ENCODE measurements around the gene IL20RA.
"Not testable (repeated sequence)": the region's sequence is repeated elsewhere in the genome, so short reads cannot be mapped to it uniquely, and the experiment has no call there.

Gene IL20RA

DNA sequence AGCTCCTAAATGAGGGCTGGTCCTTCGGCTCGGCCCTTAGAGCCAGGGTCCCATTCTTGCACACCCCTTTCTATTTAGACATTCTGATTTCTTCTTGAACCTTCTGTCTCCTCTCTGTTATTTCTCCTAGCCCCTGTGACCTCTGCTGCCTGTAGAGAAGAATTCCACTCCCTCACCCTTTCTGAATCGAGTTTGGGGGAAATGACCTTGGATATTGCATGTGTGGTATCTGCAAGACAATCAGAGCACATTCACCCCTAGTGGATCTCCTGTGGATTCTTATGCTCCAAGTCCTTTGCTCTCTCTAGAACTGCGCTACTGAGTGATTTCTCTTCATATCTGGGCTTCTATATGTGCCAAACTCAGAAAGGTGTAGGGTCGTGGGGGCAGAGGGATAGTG, 67.7 kb downstream of the IL20RA start:
- Histone ChIP-seq H3K9ac (ENCODE audit: low read length) (no peak overlapping the region), H3K27ac (ENCODE audit: low read depth, low read length) (no peak overlapping the region), H3K36me3 (ENCODE audit: control insufficient read depth, insufficient read depth, low read length) (no peaks in the 10 kb centered on the region), H3K4me1 (ENCODE audit: control insufficient read depth, insufficient read depth, low read length) (no peaks in the 10 kb centered on the region), H3K4me3 (ENCODE audit: low read length) (no peak overlapping the region), H3K27me3 (ENCODE audit: control insufficient read depth, insufficient read depth, low read length) (no peaks in the 10 kb centered on the region)

DNA sequence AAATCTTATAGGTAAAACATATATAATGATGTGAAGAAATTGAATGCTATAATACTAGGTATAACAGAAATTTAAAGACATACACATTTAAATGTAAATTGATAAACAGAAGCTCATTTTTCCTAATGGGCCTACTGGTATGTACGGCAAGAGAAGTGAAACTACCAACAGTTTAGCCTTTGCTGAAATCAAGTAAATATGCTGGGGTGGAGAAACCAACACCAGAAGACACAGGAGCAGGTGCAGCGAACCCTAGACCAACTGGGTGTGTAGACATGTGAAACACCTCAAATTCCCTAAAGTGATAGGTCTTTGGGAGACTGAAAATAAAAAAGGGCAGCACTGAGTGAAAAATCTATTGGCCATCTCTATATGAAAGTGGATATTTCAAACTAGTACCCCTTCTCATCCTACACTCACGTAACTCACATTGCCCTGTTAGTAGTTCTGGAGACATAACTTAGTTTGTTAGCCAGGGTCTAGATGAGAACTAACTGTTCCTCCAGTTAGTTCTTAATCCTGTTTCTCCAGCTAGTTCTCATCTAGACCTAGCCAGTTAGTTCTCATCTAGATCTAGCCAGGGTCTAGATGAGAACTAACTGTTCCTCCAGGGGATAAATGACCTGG, 69.6 kb downstream of the IL20RA start:
- Histone ChIP-seq H3K9ac (ENCODE audit: low read length) (no peak overlapping the region), H3K4me1 (ENCODE audit: control insufficient read depth, insufficient read depth, low read length) (no peaks in the 10 kb centered on the region), H3K36me3 (ENCODE audit: control insufficient read depth, insufficient read depth, low read length) (no peaks in the 10 kb centered on the region), H3K4me3 (ENCODE audit: low read length) (no peak overlapping the region), H3K27me3 (ENCODE audit: control insufficient read depth, insufficient read depth, low read length) (no peaks in the 10 kb centered on the region), H3K27ac (ENCODE audit: low read depth, low read length) (no peak overlapping the region)

DNA sequence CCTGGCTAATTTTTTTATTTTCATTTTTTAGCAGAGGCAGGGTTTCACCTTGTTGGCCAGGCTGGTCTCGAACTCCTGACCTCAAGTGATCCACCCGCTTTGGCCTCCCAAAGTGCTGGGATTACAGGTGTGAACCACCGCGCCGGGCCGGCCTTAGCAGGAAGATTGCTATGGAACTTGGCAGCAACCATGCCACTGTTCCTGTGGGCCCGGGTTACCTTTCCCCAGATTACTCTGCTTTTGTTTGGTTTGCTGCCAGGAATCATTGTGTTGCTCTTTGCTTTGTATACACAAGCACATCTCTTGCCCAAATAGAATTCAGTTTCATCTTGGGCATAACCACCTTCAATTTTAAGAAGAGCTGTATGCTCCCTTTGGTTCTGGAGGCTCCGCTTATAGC, 71.0 kb downstream of the IL20RA start:
- H3K4me1 ChIP-seq (ENCODE audit: control insufficient read depth, insufficient read depth, low read length); H3K9ac ChIP-seq (ENCODE audit: low read length); H3K27me3 ChIP-seq (ENCODE audit: control insufficient read depth, insufficient read depth, low read length); H3K36me3 ChIP-seq (ENCODE audit: control insufficient read depth, insufficient read depth, low read length); H3K27ac ChIP-seq (ENCODE audit: low read depth, low read length); H3K4me3 ChIP-seq (ENCODE audit: low read length): not testable (repeated sequence)

DNA sequence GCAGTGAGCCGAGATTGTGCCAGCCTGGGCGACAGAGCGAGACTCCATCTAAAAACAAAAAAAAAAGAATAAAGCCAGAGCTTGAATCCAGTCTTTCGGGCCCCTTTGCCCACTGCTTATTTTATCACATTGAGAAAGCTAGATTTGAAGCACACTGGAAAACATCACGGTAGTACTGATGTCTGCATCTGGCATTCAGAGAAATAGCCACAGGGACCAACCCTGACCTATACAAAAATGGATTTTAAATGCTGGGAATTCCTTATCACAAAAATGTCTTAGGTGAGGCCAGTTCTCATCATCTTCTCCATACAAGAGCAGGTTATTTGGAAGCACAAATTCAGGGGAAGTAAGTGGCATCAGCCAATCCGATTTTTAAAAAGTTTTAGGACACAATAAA, 73.2 kb downstream of the IL20RA start:
- Histone ChIP-seq H3K4me1 (ENCODE audit: control insufficient read depth, insufficient read depth, low read length) (no peaks in the 10 kb centered on the region), H3K27me3 (ENCODE audit: control insufficient read depth, insufficient read depth, low read length) (peaks cover 6% of the 10 kb centered on the region), H3K27ac (ENCODE audit: low read depth, low read length) (no peak overlapping the region), H3K9ac (ENCODE audit: low read length) (no peak overlapping the region), H3K4me3 (ENCODE audit: low read length) (no peak overlapping the region), H3K36me3 (ENCODE audit: control insufficient read depth, insufficient read depth, low read length) (no peaks in the 10 kb centered on the region)

DNA sequence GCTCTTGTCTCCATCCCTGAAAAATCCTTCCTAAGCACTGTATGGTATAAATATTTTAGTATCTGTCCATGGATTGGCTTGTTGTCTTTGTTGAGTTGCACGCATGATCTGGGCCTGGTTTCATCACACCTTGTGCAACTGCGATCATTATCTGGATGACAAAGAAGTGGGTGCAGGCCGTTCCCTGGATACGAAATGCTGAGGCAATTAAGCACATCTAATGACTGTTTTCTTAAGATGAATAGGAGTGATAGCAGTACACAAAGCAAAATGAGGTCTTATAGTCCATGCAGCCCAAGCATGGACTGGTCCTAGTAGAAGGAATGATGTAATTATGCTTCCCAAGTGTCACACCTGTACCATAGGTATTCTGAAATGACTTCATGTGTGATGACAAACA, 74.8 kb downstream of the IL20RA start:
- no peak overlapping the region for H3K9ac ChIP-seq (ENCODE audit: low read length)
- H3K36me3 ChIP-seq (ENCODE audit: control insufficient read depth, insufficient read depth, low read length), result no peaks in the 10 kb centered on the region
- H3K4me1 ChIP-seq (ENCODE audit: control insufficient read depth, insufficient read depth, low read length), result no peaks in the 10 kb centered on the region
- peaks cover 6% of the 10 kb centered on the region for H3K27me3 ChIP-seq (ENCODE audit: control insufficient read depth, insufficient read depth, low read length)
- no peak overlapping the region for H3K4me3 ChIP-seq (ENCODE audit: low read length)
- no peak overlapping the region for H3K27ac ChIP-seq (ENCODE audit: low read depth, low read length)

DNA sequence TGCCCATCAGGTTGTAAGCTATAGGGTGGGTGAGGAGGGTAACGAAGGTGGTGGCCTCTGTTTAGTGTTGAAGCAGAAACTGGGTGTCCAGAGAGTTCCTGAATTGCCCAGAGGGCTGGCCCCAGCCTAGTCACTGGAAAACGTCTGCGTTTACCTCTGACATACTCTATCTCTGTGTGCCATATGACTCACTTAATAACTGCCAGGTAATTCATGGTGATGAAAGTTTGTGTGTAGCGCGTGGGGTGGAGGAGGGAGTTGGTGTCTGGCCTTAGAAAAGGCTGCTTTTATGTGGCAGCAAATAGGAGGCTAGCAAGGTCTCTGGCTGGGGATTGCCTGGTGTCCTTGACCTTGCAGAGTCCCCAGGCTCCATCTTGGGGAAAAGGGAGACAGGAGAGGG, 75.3 kb downstream of the IL20RA start:
- no peaks in the 10 kb centered on the region for H3K36me3 ChIP-seq (ENCODE audit: control insufficient read depth, insufficient read depth, low read length)
- no peaks in the 10 kb centered on the region for H3K4me1 ChIP-seq (ENCODE audit: control insufficient read depth, insufficient read depth, low read length)
- H3K27me3 ChIP-seq (ENCODE audit: control insufficient read depth, insufficient read depth, low read length), result peaks cover 6% of the 10 kb centered on the region
- no peak overlapping the region for H3K9ac ChIP-seq (ENCODE audit: low read length)
- no peak overlapping the region for H3K27ac ChIP-seq (ENCODE audit: low read depth, low read length)
- no peak overlapping the region for H3K4me3 ChIP-seq (ENCODE audit: low read length)

DNA sequence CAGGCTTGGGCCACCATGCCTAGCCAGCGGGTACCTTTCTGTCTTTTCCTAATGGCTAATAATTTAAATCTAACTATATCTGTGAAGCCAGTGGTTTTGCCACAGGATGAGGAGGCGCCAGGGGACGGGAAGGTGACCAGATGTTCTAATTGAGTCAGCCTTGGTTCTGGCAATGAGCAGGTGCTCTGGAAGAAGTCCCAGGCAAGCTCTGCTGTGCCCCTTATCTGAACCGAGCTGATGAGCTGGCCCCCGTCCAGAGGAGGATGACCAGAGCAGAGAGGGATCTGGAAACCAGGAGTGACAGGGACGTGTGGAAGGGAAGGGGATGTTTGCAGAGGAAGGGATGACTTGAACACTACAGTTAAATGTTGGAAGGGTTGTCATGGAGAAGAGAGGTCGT, 75.9 kb downstream of the IL20RA start:
- Histone ChIP-seq H3K36me3 (ENCODE audit: control insufficient read depth, insufficient read depth, low read length) (no peaks in the 10 kb centered on the region), H3K4me3 (ENCODE audit: low read length) (no peak overlapping the region), H3K9ac (ENCODE audit: low read length) (no peak overlapping the region), H3K27me3 (ENCODE audit: control insufficient read depth, insufficient read depth, low read length) (peaks cover 6% of the 10 kb centered on the region), H3K27ac (ENCODE audit: low read depth, low read length) (no peak overlapping the region), H3K4me1 (ENCODE audit: control insufficient read depth, insufficient read depth, low read length) (no peaks in the 10 kb centered on the region)

DNA sequence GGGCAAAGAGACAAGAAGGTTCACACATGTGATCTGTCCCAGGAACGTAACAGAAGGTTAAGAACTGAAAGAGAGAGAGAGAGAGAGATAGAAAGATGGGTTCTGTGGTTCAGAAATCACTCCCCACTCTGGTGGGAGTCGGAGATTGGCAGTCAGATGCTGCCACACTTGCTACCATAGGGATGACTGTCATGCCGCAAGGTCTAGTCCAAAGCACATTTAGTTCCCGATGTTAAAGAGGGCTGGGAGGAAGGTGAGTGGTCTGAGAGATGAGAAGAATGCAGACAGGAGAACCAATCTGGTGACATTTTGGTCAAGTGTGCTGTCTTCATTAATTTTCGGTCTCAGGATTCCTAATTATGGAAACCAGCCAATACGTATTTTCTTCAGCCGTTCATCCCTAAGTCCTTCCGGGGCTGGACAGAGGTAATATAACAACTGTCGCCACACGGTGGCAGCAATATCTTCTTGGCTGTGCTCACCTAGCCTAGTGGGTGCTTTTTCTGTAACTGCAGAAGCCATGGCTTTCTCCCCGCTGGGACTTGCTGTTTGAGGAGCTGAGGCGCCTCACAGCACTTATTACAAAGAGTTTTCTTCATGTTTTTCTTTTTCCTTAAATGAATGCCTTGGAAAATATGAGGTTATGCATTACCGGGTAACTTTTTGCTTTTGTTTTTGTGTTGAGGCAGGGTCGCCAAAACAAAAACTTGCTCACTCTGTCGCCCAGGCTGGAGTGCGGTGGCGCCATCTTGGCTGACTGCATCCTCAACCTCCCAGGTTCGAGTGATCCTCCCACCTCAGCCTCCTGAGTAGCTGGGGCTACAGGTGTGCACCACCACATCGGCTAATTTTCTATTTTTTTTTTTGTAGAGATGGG, 76.7 kb downstream of the IL20RA start:
- no peaks in the 10 kb centered on the region for H3K4me1 ChIP-seq (ENCODE audit: control insufficient read depth, insufficient read depth, low read length)
- no peak overlapping the region for H3K27ac ChIP-seq (ENCODE audit: low read depth, low read length)
- no peak overlapping the region for H3K4me3 ChIP-seq (ENCODE audit: low read length)

DNA sequence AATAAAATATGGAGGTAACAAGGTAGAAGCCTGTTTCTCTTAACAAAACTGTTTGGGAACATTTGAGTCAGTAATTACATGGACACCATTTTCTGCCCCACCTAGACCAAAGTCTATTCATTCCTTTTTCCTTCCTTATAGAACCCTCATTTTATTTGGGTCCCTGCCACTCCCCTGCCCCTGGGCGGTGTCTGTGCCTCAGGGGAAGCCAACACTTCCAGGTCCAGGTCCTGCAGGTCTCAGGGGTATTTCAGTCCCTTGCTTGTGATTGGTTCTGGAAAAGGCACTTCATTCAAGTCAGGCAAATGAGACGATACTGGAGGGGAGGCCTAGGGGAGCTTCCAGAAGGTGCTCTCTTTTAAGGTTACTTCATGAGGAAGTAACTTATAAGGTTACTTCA, 80.4 kb downstream of the IL20RA start:
- H3K9ac ChIP-seq (ENCODE audit: low read length), result no peak overlapping the region
- peaks cover 3% of the 10 kb centered on the region for H3K27me3 ChIP-seq (ENCODE audit: control insufficient read depth, insufficient read depth, low read length)

More for the DNA sequence above, 76.7 kb downstream of the IL20RA start:
- Histone ChIP-seq H3K36me3 (ENCODE audit: control insufficient read depth, insufficient read depth, low read length) (no peaks in the 10 kb centered on the region), H3K9ac (ENCODE audit: low read length) (no peak overlapping the region), H3K27me3 (ENCODE audit: control insufficient read depth, insufficient read depth, low read length) (peaks cover 6% of the 10 kb centered on the region)

DNA sequence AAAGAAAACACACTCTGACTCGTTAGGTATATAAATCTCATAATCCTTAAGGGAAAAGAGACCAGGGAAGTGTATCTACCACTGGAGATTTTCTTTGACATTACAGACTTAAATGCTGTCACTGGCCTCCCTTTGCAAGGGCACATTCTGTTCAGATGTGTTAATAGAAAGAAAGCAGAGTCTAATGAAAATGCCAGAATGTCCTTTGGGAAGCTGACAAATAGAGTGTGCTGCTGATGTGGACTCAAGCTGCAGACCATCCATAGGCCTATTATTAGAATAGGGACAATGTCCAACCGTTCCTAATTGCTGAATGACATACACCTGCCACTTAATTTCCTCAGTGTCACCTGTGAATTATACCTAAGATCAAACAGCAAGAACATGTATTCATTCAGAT, 81.5 kb downstream of the IL20RA start:
- H3K4me1 ChIP-seq (ENCODE audit: control insufficient read depth, insufficient read depth, low read length), result no peaks in the 10 kb centered on the region
- H3K4me3 ChIP-seq (ENCODE audit: low read length), result no peak overlapping the region
- no peaks in the 10 kb centered on the region for H3K27me3 ChIP-seq (ENCODE audit: control insufficient read depth, insufficient read depth, low read length)
- H3K36me3 ChIP-seq (ENCODE audit: control insufficient read depth, insufficient read depth, low read length), result no peaks in the 10 kb centered on the region
- H3K27ac ChIP-seq (ENCODE audit: low read depth, low read length), result no peak overlapping the region
- H3K9ac ChIP-seq (ENCODE audit: low read length), result no peak overlapping the region

More for the DNA sequence above, 80.4 kb downstream of the IL20RA start:
- Histone ChIP-seq H3K27ac (ENCODE audit: low read depth, low read length) (no peak overlapping the region), H3K36me3 (ENCODE audit: control insufficient read depth, insufficient read depth, low read length) (no peaks in the 10 kb centered on the region), H3K4me3 (ENCODE audit: low read length) (no peak overlapping the region), H3K4me1 (ENCODE audit: control insufficient read depth, insufficient read depth, low read length) (no peaks in the 10 kb centered on the region)

DNA sequence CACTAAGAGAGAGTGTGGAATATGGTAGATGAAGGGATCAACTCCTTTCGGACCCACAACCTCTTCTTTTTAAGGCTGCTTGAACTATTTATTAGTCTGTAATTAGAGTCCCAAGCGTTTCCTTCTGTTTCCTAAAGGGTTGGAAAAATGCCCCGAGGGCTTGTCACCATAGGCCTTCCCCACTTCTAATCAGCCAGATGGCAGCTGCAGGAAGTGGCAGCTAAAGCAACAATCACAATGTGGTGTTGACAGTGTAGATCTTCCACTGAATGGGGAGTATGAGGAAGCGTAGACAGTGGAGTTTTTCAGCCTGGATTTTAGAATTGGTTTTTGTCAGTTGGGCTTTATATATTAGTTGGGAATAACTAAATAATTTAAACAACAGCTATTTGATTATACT, 82.1 kb downstream of the IL20RA start:
- Histone ChIP-seq H3K27ac (ENCODE audit: low read depth, low read length) (no peak overlapping the region), H3K36me3 (ENCODE audit: control insufficient read depth, insufficient read depth, low read length) (no peaks in the 10 kb centered on the region), H3K9ac (ENCODE audit: low read length) (no peak overlapping the region), H3K4me3 (ENCODE audit: low read length) (no peak overlapping the region), H3K4me1 (ENCODE audit: control insufficient read depth, insufficient read depth, low read length) (no peaks in the 10 kb centered on the region), H3K27me3 (ENCODE audit: control insufficient read depth, insufficient read depth, low read length) (no peaks in the 10 kb centered on the region)

DNA sequence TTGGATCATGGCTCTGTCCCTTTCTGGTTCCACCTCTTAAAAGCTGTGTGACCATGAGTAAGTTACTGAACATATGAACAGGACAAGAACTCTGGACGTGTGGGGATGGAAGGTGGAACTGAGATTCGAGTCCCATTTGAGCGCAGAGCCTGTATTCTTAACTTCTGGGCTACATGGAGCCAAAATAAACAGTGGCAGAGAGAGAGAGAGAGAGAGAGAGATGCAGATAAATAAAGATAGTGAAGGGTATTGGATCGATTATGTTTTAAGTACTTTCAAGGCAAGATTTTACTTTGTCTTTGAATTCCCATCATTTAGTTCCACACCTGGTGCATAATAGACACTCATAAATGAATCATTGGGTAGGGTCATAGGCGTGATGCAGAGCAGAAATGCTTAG, 82.9 kb downstream of the IL20RA start:
- no peak overlapping the region for H3K9ac ChIP-seq (ENCODE audit: low read length)
- H3K27ac ChIP-seq (ENCODE audit: low read depth, low read length), result no peak overlapping the region
- no peaks in the 10 kb centered on the region for H3K4me1 ChIP-seq (ENCODE audit: control insufficient read depth, insufficient read depth, low read length)
- no peak overlapping the region for H3K4me3 ChIP-seq (ENCODE audit: low read length)
- H3K36me3 ChIP-seq (ENCODE audit: control insufficient read depth, insufficient read depth, low read length), result no peaks in the 10 kb centered on the region
- H3K27me3 ChIP-seq (ENCODE audit: control insufficient read depth, insufficient read depth, low read length), result no peaks in the 10 kb centered on the region

DNA sequence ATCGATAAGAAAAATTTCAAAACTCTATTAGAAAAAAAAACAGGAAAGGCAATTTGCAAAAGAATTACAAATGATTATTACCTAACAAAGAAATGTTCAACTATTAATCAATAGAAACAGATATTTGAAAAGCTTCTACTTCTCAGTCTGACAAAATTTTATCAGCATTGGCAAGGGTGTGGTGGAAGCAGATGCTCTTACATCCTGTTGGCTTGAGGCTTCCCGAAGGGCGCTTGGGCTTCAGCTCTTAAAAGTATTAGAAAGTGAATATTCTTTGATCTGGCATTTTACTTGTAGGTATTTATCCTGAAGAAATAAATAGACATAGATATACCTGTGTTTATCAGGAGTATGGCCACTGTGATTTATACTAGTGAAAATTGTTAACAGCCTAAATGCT, 84.0 kb downstream of the IL20RA start:
- Histone ChIP-seq H3K9ac (ENCODE audit: low read length) (no peak overlapping the region), H3K4me1 (ENCODE audit: control insufficient read depth, insufficient read depth, low read length) (no peaks in the 10 kb centered on the region), H3K27me3 (ENCODE audit: control insufficient read depth, insufficient read depth, low read length) (no peaks in the 10 kb centered on the region), H3K36me3 (ENCODE audit: control insufficient read depth, insufficient read depth, low read length) (no peaks in the 10 kb centered on the region), H3K27ac (ENCODE audit: low read depth, low read length) (no peak overlapping the region), H3K4me3 (ENCODE audit: low read length) (no peak overlapping the region)
